Heart left ventricle (tissue), 16 donors: ENCODE results near the gene ZBTB20. TPM values are rescaled to one million over a fixed set of nuclear protein-coding genes. Genes with fewer than 3 reads are reported as not detected.

Experiments used
- ATAC-seq, 4 donors: fragments of 200-7000 bp; cut with Tn5 transposase; one replicate each; pipeline ENCODE4 v1.9.1; 2020 to 2022; ENCODE audit warnings: moderate library complexity in 4 of 4, mild to moderate bottlenecking in 3 of 4, moderate number of reproducible peaks in 1 of 4
- DNase-seq, 5 donors: peaks; one replicate each; pipeline ENCODE4 v3.0.0-alpha.2; 2020
- H3K27ac ChIP-seq, 12 donors: fragments of 200-600 bp; sonication (generic) in 4 of 12; one replicate each; pipeline versions ENCODE4 v1.5.0 to v1.8.0; 2016 to 2022; ENCODE audit warnings: mild to moderate bottlenecking in 2 of 12
- H3K27me3 ChIP-seq, 9 donors: fragments of 200-600 bp; sonication (generic) in 2 of 9; one replicate each; pipeline versions ENCODE4 v1.5.1 to v1.8.0; 2016 to 2022; ENCODE audit warnings: mild to moderate bottlenecking in 3 of 9
- H3K36me3 ChIP-seq, 9 donors: fragments of 200-600 bp; sonication (generic) in 2 of 9; one replicate each; pipeline versions ENCODE4 v1.5.0 to v1.8.0; 2018 to 2022; ENCODE audit warnings: mild to moderate bottlenecking in 2 of 9
- H3K4me1 ChIP-seq, 12 donors: fragments of 200-600 bp; sonication (generic) in 4 of 12; one replicate each; pipeline versions ENCODE4 v1.5.0 to v1.8.0; 2016 to 2022; ENCODE audit warnings: mild to moderate bottlenecking in 3 of 12
- H3K4me3 ChIP-seq, 12 donors: fragments of 200-600 bp; sonication (generic) in 4 of 12; one replicate each; pipeline versions ENCODE4 v1.5.0 to v1.8.0; 2017 to 2022; ENCODE audit warnings: mild to moderate bottlenecking in 9 of 12, moderate library complexity in 4 of 12
- H3K9me3 ChIP-seq, 12 donors: fragments of 200-600 bp; sonication (generic) in 4 of 12; one replicate each; pipeline versions ENCODE4 v1.5.0 to v1.8.0; 2016 to 2022; ENCODE audit warnings: mild to moderate bottlenecking in 1 of 12
- CTCF ChIP-seq, 12 donors: fragments of 200-600 bp; sonication (generic) in 4 of 12; IDR thresholded peaks; one replicate each; pipeline versions ENCODE4 v1.5.0 to v1.8.0; 2018 to 2022; ENCODE audit warnings: antibody characterized with exemption in 12 of 12, mild to moderate bottlenecking in 5 of 12
- POLR2A ChIP-seq, 2 donors: fragments of 450-650 bp; IDR thresholded peaks; one replicate each; pipeline ENCODE4 v1.6.1; 2017; ENCODE audit warnings: antibody characterized with exemption in 2 of 2, mild to moderate bottlenecking in 2 of 2, moderate library complexity in 2 of 2
- WGBS, 4 donors: extraction: QIAGEN DNeasy Blood & Tissue Kit in 2 of 4; methylation state at CpG; one replicate each; pipeline versions ENCODE4 v1.1.5 to v1.1.7; 2013 to 2018; 5-methylcytosine and 5-hydroxymethylcytosine counted together
- intact Hi-C, 10 donors: fragments of 100-400 bp; cut with DNase I; formaldehyde crosslinking; loops; one replicate each; pipeline versions ENCODE4 v1.11.1 to v1.14.2; 2022
- polyA plus RNA-seq, 2 donors: library from polyadenylated mRNA; stranded (reverse); fragments of 200-250 nt; gene quantifications; one replicate each; pipeline ENCODE4 v1.2.3, GENCODE V29; 2013
- total RNA-seq, 9 donors: library from RNA; depleted of rRNA in 2 of 9; stranded (reverse); fragments of >200 nt in 2 of 9; fragmentation: NEBNext Ultra II Directional in 3 of 9; extraction: Animal tissue kit (Norgen Biotek cat#: 25700) in 3 of 9; gene quantifications; one replicate each; pipeline versions ENCODE4 v1.1.0 to v1.2.4, GENCODE V29; 2016 to 2023
- donor health status: ischemic (EF 13 %, LVEDD 7.1; RV severe dilation, severe dysfunction).
- donor health status: healthy with polysubstance abuse.
- donor health status: DM: no; HTN: yes; CAD: no.
- donor health status: DM: no; HTN: no; CAD: no.
- donor health status: ischemic (EF 25% LVEDD 6.9; RV normal size, moderate dysfunction).
- donor health status: ischemic (EF 25% LVEDD 5.7; RV mildly dilated, moderate dysfunction).
- donor health status: healthy.
- donor health status: DM: yes; HTN: yes; CAD: no.
- donor health status: ischemic (EF 35%, LVEDD 5.7; RV mildly dilated, moderate dysfunction).
- donor health status: nonischemic (EF 11% LVEDD 7.7; RV severe dilation, severe dysfunction).
- donor health status: DM: yes; HTN: yes; CAD: no.
- donor health status: PGD.
- donor health status: ischemic (EF 29% LVEDD 5.4; RV normal size, mild dysfunction).
- donor health status: nonischemic (EF 23%, LVEDD 6.1; RV moderate dilation, normal function).

Gene ZBTB20
- total and polyA plus RNA-seq, 11 donors, result 6.2 to 109 (median 77.3) TPM

GRCh38 chr3:114698146-114699105 lies 448.7 kb downstream of the ZBTB20 start:
- Histone ChIP-seq H3K36me3 (no peaks in the 10 kb centered on the region), H3K4me3 (peak overlapping the region in 1 of 12 donors; percentile 18), H3K27me3 (no peaks in the 10 kb centered on the region), H3K4me1 (peaks cover 0 to 30% (median under 1%) of the 10 kb centered on the region in 12 donors), H3K9me3 (no peaks in the 10 kb centered on the region), H3K27ac (peak overlapping the region in 1 of 12 donors; percentile 67)
- no peak for ATAC-seq
- 77 to 97% (median 88%) methylated on average over 5 of the region's 5 CpGs for WGBS, 4 donors
- TF ChIP-seq CTCF (IDR thresholded peaks at IDR 0.05) (no peak), POLR2A (IDR thresholded peaks at IDR 0.05) (no peak)
- DNase-seq, result no peak
- intact Hi-C loops, result loop anchor here in 1 of 10 donors (5.0 kb wide), 1 partner anchor 34 kb away; no protein-coding TSS in a partner anchor

- DNase-seq, result no peak
- 89 to 94% (median 90%) methylated on average over 4 of the region's 4 CpGs for WGBS, 4 donors
- intact Hi-C loops, result loop anchor here in 1 of 10 donors (5.0 kb wide), 1 partner anchor 35 kb away; no protein-coding TSS in a partner anchor
- H3K4me1 ChIP-seq, result peaks cover 0 to 35% (median 3%) of the 10 kb centered on the region in 12 donors
- H3K4me3 ChIP-seq, result peak overlapping the region in 1 of 12 donors; percentile 18
- H3K27me3 ChIP-seq, result no peaks in the 10 kb centered on the region
- no peaks in the 10 kb centered on the region for H3K9me3 ChIP-seq
- peak in 1 of 4 donors; percentile 46 for ATAC-seq
- H3K36me3 ChIP-seq, result peaks cover 0 to 5% (median 0%) of the 10 kb centered on the region in 9 donors
- peak overlapping the region in 1 of 12 donors; percentile 67 for H3K27ac ChIP-seq
- no peak for TF ChIP-seq CTCF (IDR thresholded peaks at IDR 0.05)
- no peak for TF ChIP-seq POLR2A (IDR thresholded peaks at IDR 0.05)
These were observed 449.7 kb downstream of the ZBTB20 start for GRCh38 chr3:114697401-114697800.

GRCh38 chr3:114694251-114694650 lies 452.8 kb downstream of the ZBTB20 start:
- no peak for TF ChIP-seq POLR2A (IDR thresholded peaks at IDR 0.05)
- TF ChIP-seq CTCF (IDR thresholded peaks at IDR 0.05), result no peak
- Histone ChIP-seq H3K9me3 (no peaks in the 10 kb centered on the region), H3K36me3 (peaks cover 0 to 5% (median 0%) of the 10 kb centered on the region in 9 donors), H3K27me3 (no peaks in the 10 kb centered on the region), H3K4me1 (peaks cover 0 to 35% (median 9%) of the 10 kb centered on the region in 12 donors), H3K27ac (no peak overlapping the region), H3K4me3 (no peak overlapping the region)
- ATAC-seq (no peak), DNase-seq (no peak)
- WGBS, 4 donors, result 96 to 100% (median 97%) methylated on average over 1 of the region's 1 CpG
- intact Hi-C loops, result no loop called here

- Histone ChIP-seq H3K4me1 (peaks cover 0 to 37% (median 14%) of the 10 kb centered on the region in 12 donors), H3K4me3 (no peak overlapping the region), H3K36me3 (peaks cover 0 to 5% (median 0%) of the 10 kb centered on the region in 9 donors), H3K27ac (peak overlapping the region in 3 of 12 donors; percentile 14 to 40 (median 19)), H3K9me3 (no peaks in the 10 kb centered on the region), H3K27me3 (no peaks in the 10 kb centered on the region)
- 40 to 56% (median 45%) methylated on average over 3 of the region's 3 CpGs for WGBS, 4 donors
- no peak for TF ChIP-seq CTCF (IDR thresholded peaks at IDR 0.05)
- no peak for TF ChIP-seq POLR2A (IDR thresholded peaks at IDR 0.05)
- no peak for ATAC-seq
- intact Hi-C loops, result no loop called here
- no peak for DNase-seq
These were observed 455.2 kb downstream of the ZBTB20 start for GRCh38 chr3:114691871-114692270.
